Thoracic aorta (tissue), 2 donors: Measurements from ENCODE around the gene PES1. TPM values are rescaled to one million over a fixed set of nuclear protein-coding genes. Genes with fewer than 3 reads are reported as not detected.

ENCODE experiments used
- ATAC-seq: fragments of 150-250 bp; one replicate; pipeline ENCODE4 v1.8.0; 2017; ENCODE audit warnings: low read depth; ENCODE audit not compliant: insufficient number of reproducible peaks, low FRiP score
- DNase-seq: peaks from one replicate; pipeline ENCODE4 v3.0.0-alpha.2; 2020; ENCODE audit warnings: low spot score
- H3K27ac ChIP-seq, 2 donors: fragments of 200-600 bp; sonication (generic); 1 replicate in 1 of 2; 2 replicates in 1 of 2; pipeline ENCODE4 v1.5.1; 2016; ENCODE audit warnings: mild to moderate bottlenecking in 2 of 2, moderate library complexity in 2 of 2
- H3K27me3 ChIP-seq: fragments of 200-600 bp; sonication (generic); replicated peaks from 2 replicates; pipeline ENCODE4 v1.6.0; 2016; ENCODE audit warnings: mild to moderate bottlenecking; ENCODE audit not compliant: insufficient read depth
- H3K36me3 ChIP-seq: fragments of 200-600 bp; sonication (generic); one replicate; pipeline ENCODE4 v1.5.1; 2016
- H3K4me1 ChIP-seq, 2 donors: fragments of 200-600 bp; sonication (generic); 1 replicate in 1 of 2; 2 replicates in 1 of 2; pipeline versions ENCODE4 v1.5.1 to v1.6.0; 2016; ENCODE audit warnings: low read depth in 2 of 2, mild to moderate bottlenecking in 1 of 2; ENCODE audit not compliant: control insufficient read depth in 1 of 2
- H3K4me3 ChIP-seq: fragments of 200-600 bp; sonication (generic); 2 replicates; pipeline ENCODE4 v1.5.1; 2016; ENCODE audit warnings: mild to moderate bottlenecking
- H3K9me3 ChIP-seq: fragments of 200-600 bp; sonication (generic); 2 replicates; pipeline ENCODE4 v1.5.1; 2016
- CTCF ChIP-seq: fragments of 200-600 bp; sonication (generic); IDR thresholded peaks from one replicate; pipeline ENCODE4 v1.5.1; 2019; ENCODE audit warnings: antibody characterized with exemption
- total RNA-seq, 2 donors: library from RNA; depleted of rRNA; stranded (reverse); fragments of >200 nt; gene quantifications; one replicate each; pipeline versions ENCODE4 v1.1.0 to v1.2.3, GENCODE V29; 2016

Gene PES1
- total RNA-seq, 2 donors from 2014 or later = 30.5 to 58.6 TPM

DNA sequence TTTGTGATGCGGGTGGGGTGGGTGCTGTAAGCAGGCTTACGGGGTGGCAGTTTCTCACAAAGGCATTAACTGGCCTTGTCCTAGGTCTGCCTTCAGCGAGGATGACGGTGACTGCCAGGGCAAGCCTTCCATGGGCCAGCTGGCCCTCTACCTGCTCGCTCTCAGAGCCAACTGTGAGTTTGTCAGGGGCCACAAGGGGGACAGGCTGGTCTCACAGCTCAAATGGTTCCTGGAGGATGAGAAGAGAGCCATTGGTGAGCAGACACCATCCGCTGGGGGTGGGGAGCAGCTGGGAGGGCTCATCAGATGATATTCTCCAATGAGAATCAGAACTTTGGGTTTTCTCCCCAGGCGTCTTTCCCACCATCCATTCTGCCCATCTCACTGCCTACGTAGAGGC, 21.1 kb upstream of the PES1 start:
- Histone ChIP-seq H3K4me3 (no peak overlapping the region), H3K4me1 (peaks cover 0 to 7% of the 10 kb centered on the region in 2 donors), H3K27me3 (no peaks in the 10 kb centered on the region), H3K27ac (no peak overlapping the region), H3K36me3 (no peaks in the 10 kb centered on the region), H3K9me3 (no peaks in the 10 kb centered on the region)
- no peak for TF ChIP-seq CTCF
- DNase-seq = no peak
- no peak for ATAC-seq

GRCh38 chr22:30611197-30611596, 19.5 kb upstream of the PES1 start:
- TF ChIP-seq CTCF = no peak
- no peaks in the 10 kb centered on the region for H3K9me3 ChIP-seq
- H3K27me3 ChIP-seq = no peaks in the 10 kb centered on the region
- H3K27ac ChIP-seq = no peak overlapping the region
- DNase-seq = no peak
- ATAC-seq = no peak
- no peaks in the 10 kb centered on the region for H3K36me3 ChIP-seq
- no peak overlapping the region for H3K4me3 ChIP-seq
- H3K4me1 ChIP-seq = peaks cover 4 to 17% of the 10 kb centered on the region in 2 donors

DNA sequence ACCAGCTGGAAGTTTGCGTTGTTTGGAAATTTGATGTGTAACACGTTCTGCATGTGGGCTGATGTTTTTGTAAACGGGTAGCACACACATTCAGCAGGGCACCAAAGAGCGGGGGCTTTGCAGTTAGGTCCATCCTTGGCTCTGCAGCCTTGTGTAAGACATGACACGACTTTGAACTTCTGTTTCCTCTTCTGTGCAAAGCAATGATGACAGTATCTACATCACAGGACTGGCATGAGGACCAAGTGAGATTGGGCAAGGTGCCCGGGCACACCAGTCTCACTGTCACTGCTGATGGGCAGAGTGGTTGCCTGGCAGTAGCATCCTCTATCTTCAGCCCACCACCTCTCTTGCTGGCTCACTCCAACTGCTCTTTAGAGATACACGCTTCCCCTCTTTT, 18.6 kb upstream of the PES1 start:
- Histone ChIP-seq H3K4me1 (peaks cover 9 to 26% of the 10 kb centered on the region in 2 donors), H3K27me3 (no peaks in the 10 kb centered on the region), H3K4me3 (no peak overlapping the region), H3K9me3 (no peaks in the 10 kb centered on the region), H3K27ac (no peak overlapping the region), H3K36me3 (no peaks in the 10 kb centered on the region)
- no peak for TF ChIP-seq CTCF
- no peak for DNase-seq
- no peak for ATAC-seq

- H3K4me3 ChIP-seq = no peak overlapping the region
Observed at GRCh38 chr22:30609260-30610185, 17.8 kb upstream of the PES1 start.

More at GRCh38 chr22:30609260-30610185, 17.8 kb upstream of the PES1 start:
- no peak for ATAC-seq
- Histone ChIP-seq H3K9me3 (no peaks in the 10 kb centered on the region), H3K4me1 (peaks cover 9 to 26% of the 10 kb centered on the region in 2 donors), H3K27ac (peak overlapping the region in 1 of 2 donors; percentile 22), H3K36me3 (no peaks in the 10 kb centered on the region), H3K27me3 (no peaks in the 10 kb centered on the region)
- TF ChIP-seq CTCF = no peak
- DNase-seq = no peak
